ENCODE results near the gene CATSPERD.

The CATSPERD gene

GRCh38 chr19:5789351-5789761 lies 68.9 kb downstream of the CATSPERD start:
- no peak for DNase-seq

GRCh38 chr19:5789886-5790558 lies 69.6 kb downstream of the CATSPERD start:
- DNase-seq = no peak

- DNase-seq = peak; percentile 97
Observed at GRCh38 chr19:5790559-5791520, 70.4 kb downstream of the CATSPERD start, which contains the start of gene DUS3L. Gene DUS3L, minus strand, starts transcription at chr19:5791163. Its CDS starts 22 bp downstream, at chr19:5791141.

- DNase-seq = no peak
Observed at GRCh38 chr19:5792224-5792623, 71.8 kb downstream of the CATSPERD start.

- DNase-seq = no peak
Observed at GRCh38 chr19:5793188-5793587, 72.8 kb downstream of the CATSPERD start.

GRCh38 chr19:5795382-5795919 lies 75.0 kb downstream of the CATSPERD start:
- no peak for DNase-seq

GRCh38 chr19:5798244-5798643 lies 77.8 kb downstream of the CATSPERD start:
- DNase-seq = no peak

GRCh38 chr19:5799247-5800241 lies 79.1 kb downstream of the CATSPERD start:
- no peak for DNase-seq

- no peak for DNase-seq
Observed at GRCh38 chr19:5800361-5801270, 80.2 kb downstream of the CATSPERD start.

- no peak for DNase-seq
Observed at GRCh38 chr19:5801796-5802619, 81.6 kb downstream of the CATSPERD start.

- DNase-seq = no peak
Observed at GRCh38 chr19:5803441-5803751, 83.0 kb downstream of the CATSPERD start.

- DNase-seq = peak; percentile 85
Observed at GRCh38 chr19:5803752-5804515, 83.5 kb downstream of the CATSPERD start.

GRCh38 chr19:5804516-5805461 lies 84.4 kb downstream of the CATSPERD start, which contains the start of gene NRTN:
Gene NRTN, plus strand, starts transcription at chr19:5805067. Its CDS starts 19,099 bp downstream, at chr19:5824166.
- DNase-seq = no peak

- DNase-seq = peak; percentile 19
Observed at GRCh38 chr19:5805462-5806132, 85.2 kb downstream of the CATSPERD start.

GRCh38 chr19:5806133-5806489 lies 85.7 kb downstream of the CATSPERD start:
- DNase-seq = no peak

- DNase-seq = no peak
Observed at GRCh38 chr19:5806905-5807304, 86.5 kb downstream of the CATSPERD start.

GRCh38 chr19:5808120-5808816 lies 87.8 kb downstream of the CATSPERD start:
- no peak for DNase-seq

All from inflammatory macrophage treated with lipopolysaccharide for 4 hours (primary cell).